Activated CD4-positive, alpha-beta T cell treated with anti-CD3 and anti-CD28 coated beads for 36 hours (primary cell): Measurements from ENCODE around the gene ADGRG3. TPM values are rescaled to one million over a fixed set of nuclear protein-coding genes. Genes with fewer than 3 reads are reported as not detected.

Experiments
- ATAC-seq: fragments of 200-7000 bp; cut with Tn5 transposase; one replicate; pipeline ENCODE4 v1.10.0; 2021; ENCODE audit warnings: mild to moderate bottlenecking, moderate library complexity
- CTCF ChIA-PET: fragments of 350-600 bp; sonication (Branson Sonifier 250); formaldehyde crosslinking; loops from one replicate; lab custom pipeline; 2021; ENCODE audit warnings: antibody characterized with exemption; lab: Charles Lee
- POLR2A ChIA-PET: fragments of 350-600 bp; sonication (Branson Sonifier 250); formaldehyde crosslinking; loops from one replicate; lab custom pipeline; 2021; ENCODE audit warnings: antibody characterized with exemption, inconsistent platforms; lab: Charles Lee
- DNase-seq: peaks from one replicate; pipeline ENCODE4 v3.0.0-alpha.2; 2020
- H3K27ac Mint-ChIP-seq: one replicate; pipeline ENCODE4 v1.8.0; 2021; ENCODE audit warnings: mixed read lengths
- H3K27me3 Mint-ChIP-seq: one replicate; pipeline ENCODE4 v1.8.0; 2021; ENCODE audit warnings: mixed read lengths
- H3K36me3 Mint-ChIP-seq: one replicate; pipeline ENCODE4 v1.8.0; 2021; ENCODE audit warnings: low read depth, mixed read lengths
- H3K4me1 Mint-ChIP-seq: one replicate; pipeline ENCODE4 v1.8.0; 2021; ENCODE audit warnings: mixed read lengths
- H3K4me3 Mint-ChIP-seq: one replicate; pipeline ENCODE4 v1.8.0; 2021; ENCODE audit warnings: mild to moderate bottlenecking, moderate library complexity, mixed read lengths
- H3K9me3 Mint-ChIP-seq: one replicate; pipeline ENCODE4 v1.8.0; 2021; ENCODE audit warnings: low read depth, mixed read lengths
- intact Hi-C, 2 experiments: fragments of 100-400 bp; cut with DNase I in 1 of 2; cut with micrococcal nuclease in 1 of 2; formaldehyde crosslinking; loops; one replicate each; pipeline versions ENCODE4 v1.14.2 to v1.15.1; 2022 to 2024; cut with DNase I, micrococcal nuclease
- total RNA-seq, 2 experiments: library from RNA; stranded (reverse); gene quantifications; one replicate each; pipeline ENCODE4 v1.2.3, GENCODE V29; 2021

ADGRG3 gene
- total RNA-seq, 2 experiments from 2014 or later = not detected

DNA sequence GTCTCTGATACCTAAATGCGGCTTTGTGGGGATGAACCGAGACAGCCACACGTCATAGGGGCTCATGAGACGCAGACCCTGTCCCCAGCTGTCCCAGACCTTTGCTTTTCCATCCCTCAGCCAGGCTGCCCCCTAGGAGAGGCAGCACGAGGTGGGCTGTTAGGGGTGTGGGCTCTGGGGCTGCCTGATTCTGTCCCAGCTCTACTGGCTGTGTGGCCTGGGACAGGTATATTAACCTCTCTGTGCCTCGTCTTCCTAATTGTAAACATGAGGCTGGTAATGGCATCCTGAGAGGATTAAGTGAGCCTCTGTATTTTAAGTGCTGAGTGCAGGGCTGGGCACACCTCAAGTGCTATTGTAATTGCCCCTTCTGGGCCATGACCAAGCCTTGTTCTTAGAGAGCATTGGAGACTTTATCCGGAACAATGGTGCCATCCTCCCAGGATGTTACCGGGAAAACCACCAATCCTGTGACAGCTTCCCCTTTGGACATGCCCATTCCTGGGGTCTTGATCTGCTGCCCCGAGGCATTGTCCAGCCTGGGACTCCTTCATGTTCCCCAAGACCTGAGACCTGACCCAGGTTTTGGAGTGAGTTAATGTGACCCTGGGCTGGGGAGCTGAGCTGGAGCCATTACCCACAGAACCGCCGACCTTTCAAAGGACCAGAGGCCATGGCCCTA, 34.6 kb upstream of the ADGRG3 start:
- Mint-ChIP-seq H3K4me1 (peaks cover 8% of the 10 kb centered on the region), H3K36me3 (no peaks in the 10 kb centered on the region), H3K4me3 (no peak overlapping the region), H3K27ac (no peak overlapping the region), H3K9me3 (no peaks in the 10 kb centered on the region), H3K27me3 (peaks cover 22% of the 10 kb centered on the region)
- intact Hi-C loops = no loop called here
- ATAC-seq (no peak), DNase-seq (no peak)
- ChIA-PET POLR2A (no interaction called here), CTCF (interaction anchor here (0.8 kb wide), 1 partner anchor 12 kb away, joined by 3 read pairs; no protein-coding TSS in a partner anchor)

DNA sequence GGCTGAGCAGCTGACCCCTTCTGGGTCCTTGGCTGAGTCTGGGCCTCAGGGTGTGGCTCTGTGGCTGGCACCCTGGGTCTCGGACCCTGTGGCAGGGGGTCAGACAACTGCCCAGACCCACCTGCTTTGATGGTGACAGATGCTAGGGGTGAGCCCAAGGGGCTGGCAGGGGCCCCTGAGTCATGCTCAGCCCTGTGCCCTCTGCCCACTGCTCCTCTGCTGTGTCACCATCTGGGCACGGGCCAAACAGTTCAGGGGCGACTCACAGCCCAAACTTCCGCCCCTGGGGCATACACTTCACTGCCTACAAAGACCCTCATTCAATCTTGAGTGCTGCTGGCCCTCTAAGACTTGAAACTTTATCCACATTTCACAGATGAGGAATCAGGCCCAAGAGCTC, 33.9 kb upstream of the ADGRG3 start:
- no peaks in the 10 kb centered on the region for H3K9me3 Mint-ChIP-seq
- no peak overlapping the region for H3K27ac Mint-ChIP-seq
- no peak overlapping the region for H3K4me3 Mint-ChIP-seq
- H3K36me3 Mint-ChIP-seq = no peaks in the 10 kb centered on the region
- ChIA-PET CTCF (interaction anchor here (0.5 to 1.1 kb wide), 2 partner anchors 8 to 19 kb away, joined by 3 read pairs; no protein-coding TSS in a partner anchor), POLR2A (no interaction called here)
- DNase-seq = no peak
- peaks cover 1% of the 10 kb centered on the region for H3K4me1 Mint-ChIP-seq
- no peak for ATAC-seq
- intact Hi-C loops = no loop called here
- peaks cover 16% of the 10 kb centered on the region for H3K27me3 Mint-ChIP-seq

DNA sequence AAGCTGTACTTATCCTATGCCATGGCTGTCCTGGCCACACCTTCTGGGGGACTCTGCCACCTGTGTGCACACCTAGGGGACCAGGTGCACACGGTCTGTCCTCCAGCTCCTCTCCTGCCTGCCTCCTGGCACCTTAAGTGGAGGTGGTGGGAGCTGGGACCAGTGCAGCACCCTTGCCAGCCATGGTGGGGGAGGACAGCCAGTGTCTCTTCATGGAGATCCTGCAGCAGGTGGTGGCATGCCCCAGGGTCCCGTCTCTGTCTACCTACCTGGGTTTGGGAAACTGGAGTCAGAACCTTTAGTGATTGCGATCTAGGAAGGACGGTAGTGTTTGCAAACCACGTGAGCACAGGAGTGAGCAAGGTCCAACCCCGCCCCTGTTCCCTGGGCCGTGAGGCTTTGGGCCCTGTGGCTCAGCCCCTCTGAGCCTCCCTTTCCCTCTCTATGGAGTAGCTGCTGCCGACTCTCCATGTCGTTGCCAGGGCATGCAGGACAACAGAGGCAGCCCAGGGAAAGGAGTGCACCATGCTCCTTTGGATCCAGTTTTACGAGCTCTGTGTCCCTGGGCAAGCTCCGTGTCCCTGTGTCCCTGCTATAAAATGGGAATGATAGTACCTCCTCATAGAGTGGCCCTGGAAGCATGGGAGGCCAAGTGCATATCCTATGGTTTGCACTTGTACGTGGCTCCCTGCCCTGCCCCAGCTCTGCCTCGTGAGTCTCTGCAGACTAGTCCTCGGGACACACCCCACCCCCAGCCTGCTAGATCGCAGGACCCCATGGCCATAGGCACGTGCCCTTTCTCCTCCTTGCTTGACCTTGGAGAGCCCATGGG, 32.6 kb upstream of the ADGRG3 start:
- POLR2A ChIA-PET = no interaction called here
- ATAC-seq = no peak
- intact Hi-C loops = no loop called here

DNA sequence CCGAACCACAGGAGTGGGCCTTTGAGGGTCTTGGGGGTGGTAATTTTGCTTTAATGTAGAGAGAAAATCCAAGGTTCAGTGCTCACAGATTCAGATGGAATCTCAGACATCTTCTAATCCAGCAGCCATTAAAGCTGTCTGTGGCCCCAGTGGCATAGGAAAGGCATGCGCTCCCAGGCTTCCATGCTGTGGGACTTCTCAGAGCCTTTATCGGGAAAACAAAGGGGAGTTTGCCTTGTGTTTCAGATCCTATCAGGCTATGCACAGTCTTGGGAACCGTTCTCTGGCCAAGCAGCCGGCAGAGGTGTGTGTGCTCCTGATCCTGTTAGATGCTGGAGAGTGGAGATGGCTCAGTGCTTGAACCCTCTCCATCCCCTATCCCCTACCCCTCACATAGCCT, 31.9 kb upstream of the ADGRG3 start:
- ATAC-seq (no peak), DNase-seq (no peak)
- H3K27me3 Mint-ChIP-seq = peaks cover 10% of the 10 kb centered on the region
- POLR2A ChIA-PET = no interaction called here
- intact Hi-C loops = no loop called here
- H3K27ac Mint-ChIP-seq = no peak overlapping the region
- H3K9me3 Mint-ChIP-seq = no peaks in the 10 kb centered on the region
- no peak overlapping the region for H3K4me3 Mint-ChIP-seq
- CTCF ChIA-PET = interaction anchor here (0.6 to 3.7 kb wide), 4 partner anchors 11 to 1030 kb away, joined by 3 to 24 read pairs (median 6); no protein-coding TSS in a partner anchor
- H3K4me1 Mint-ChIP-seq = no peaks in the 10 kb centered on the region
- no peaks in the 10 kb centered on the region for H3K36me3 Mint-ChIP-seq

More for the DNA sequence above, 32.6 kb upstream of the ADGRG3 start:
- CTCF ChIA-PET = interaction anchor here (0.5 to 3.7 kb wide), 7 partner anchors 12 to 1030 kb away, joined by 3 to 24 read pairs (median 4); no protein-coding TSS in a partner anchor
- Mint-ChIP-seq H3K4me1 (no peaks in the 10 kb centered on the region), H3K9me3 (no peaks in the 10 kb centered on the region), H3K27ac (no peak overlapping the region), H3K27me3 (peaks cover 13% of the 10 kb centered on the region), H3K4me3 (no peak overlapping the region), H3K36me3 (no peaks in the 10 kb centered on the region)
- no peak for DNase-seq

DNA sequence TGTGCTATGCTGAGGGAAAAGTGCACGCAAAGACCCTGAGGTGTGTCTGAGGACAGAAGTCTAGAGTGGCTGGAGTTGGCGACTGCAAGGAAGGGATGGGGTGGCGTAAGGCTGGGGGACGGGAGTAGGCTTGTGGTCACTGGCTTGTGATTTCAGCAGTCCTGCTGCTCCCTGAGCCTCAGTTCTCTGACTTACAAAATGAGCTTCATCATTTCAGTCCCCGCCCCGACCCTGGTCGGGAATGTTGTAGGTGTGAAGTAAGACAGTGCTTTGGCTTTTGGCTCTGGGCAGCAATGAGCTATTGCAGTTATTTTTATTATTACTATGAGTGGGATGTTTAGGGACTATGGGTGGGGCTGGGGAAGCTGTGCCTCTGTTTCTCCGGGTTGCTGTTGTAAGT, 31.1 kb upstream of the ADGRG3 start:
- H3K4me3 Mint-ChIP-seq = no peak overlapping the region
- H3K36me3 Mint-ChIP-seq = no peaks in the 10 kb centered on the region
- no peak overlapping the region for H3K27ac Mint-ChIP-seq
- H3K4me1 Mint-ChIP-seq = no peaks in the 10 kb centered on the region
- DNase-seq (no peak), ATAC-seq (no peak)
- peaks cover 10% of the 10 kb centered on the region for H3K27me3 Mint-ChIP-seq
- ChIA-PET POLR2A (no interaction called here), CTCF (interaction anchor here (1.3 to 3.7 kb wide), 4 partner anchors 11 to 161 kb away, joined by 3 to 24 read pairs (median 6); no protein-coding TSS in a partner anchor)
- no peaks in the 10 kb centered on the region for H3K9me3 Mint-ChIP-seq
- intact Hi-C loops = no loop called here

DNA sequence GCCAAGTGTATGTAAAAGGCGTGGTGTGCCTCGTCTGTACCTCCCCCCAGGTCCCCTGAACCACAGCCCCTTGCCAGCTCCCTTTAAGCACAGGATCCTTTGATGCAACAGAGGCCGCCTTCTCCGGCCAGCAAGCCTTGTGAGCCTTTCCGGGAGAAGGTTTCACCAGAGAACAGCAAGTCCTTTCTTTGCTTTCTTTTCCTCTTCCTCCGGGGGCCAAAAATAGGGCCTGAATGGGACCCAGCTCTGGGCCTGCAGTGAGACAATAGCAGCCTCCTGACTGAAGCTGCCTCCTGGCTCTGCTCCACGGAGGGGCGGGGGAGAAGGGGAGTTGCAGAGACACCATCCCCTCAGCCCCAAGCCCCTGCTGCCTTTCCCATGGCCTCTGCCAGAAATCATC, 30.7 kb upstream of the ADGRG3 start:
- peaks cover 10% of the 10 kb centered on the region for H3K27me3 Mint-ChIP-seq
- ATAC-seq (no peak), DNase-seq (no peak)
- no peaks in the 10 kb centered on the region for H3K9me3 Mint-ChIP-seq
- ChIA-PET CTCF (interaction anchor here (1.3 to 3.7 kb wide), 5 partner anchors 9 to 162 kb away, joined by 3 to 24 read pairs (median 4); partner anchors contain the start of gene ADGRG1), POLR2A (no interaction called here)
- no peak overlapping the region for H3K4me3 Mint-ChIP-seq
- no peaks in the 10 kb centered on the region for H3K4me1 Mint-ChIP-seq
- H3K27ac Mint-ChIP-seq = no peak overlapping the region
- no peaks in the 10 kb centered on the region for H3K36me3 Mint-ChIP-seq
- intact Hi-C loops = no loop called here

DNA sequence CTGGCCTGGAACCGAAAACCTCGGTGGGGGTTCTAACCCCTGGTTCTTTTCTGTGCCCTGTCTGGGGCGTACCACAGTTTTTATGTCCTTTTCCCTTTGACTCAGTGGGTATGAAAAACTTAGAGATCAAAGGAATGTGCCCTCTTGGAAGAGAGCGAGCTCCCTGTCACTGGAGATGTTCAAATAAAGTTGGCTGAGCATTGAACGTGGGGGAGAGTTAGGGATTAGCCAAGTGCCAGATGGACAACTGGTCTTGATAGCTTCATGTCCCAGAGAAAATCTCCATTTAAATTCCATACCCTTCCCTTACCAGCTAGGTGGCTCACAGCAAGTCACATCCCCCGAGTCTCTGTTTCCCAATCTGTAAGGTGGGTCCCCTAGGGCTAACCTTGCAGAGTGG, 30.1 kb upstream of the ADGRG3 start:
- no peaks in the 10 kb centered on the region for H3K36me3 Mint-ChIP-seq

DNA sequence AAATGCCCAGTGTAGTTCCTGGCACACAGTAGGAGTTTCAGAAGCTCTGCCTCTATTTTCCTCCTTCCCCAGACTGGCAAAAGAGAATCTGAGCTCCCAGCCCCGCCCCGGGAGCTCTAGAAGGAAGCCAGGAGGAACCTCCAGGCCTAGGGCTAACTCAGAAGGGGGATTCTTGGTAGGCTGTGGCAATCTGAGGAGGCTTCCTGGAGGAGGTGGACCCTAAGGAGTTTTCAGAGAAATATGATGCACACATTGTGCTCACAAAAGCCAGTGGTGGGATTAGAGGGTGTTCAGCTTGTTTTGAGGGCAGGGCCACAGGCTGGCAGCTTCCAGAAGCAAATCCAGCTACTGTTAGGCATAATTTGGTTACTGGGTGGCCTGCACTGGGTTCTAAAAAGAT, 29.7 kb upstream of the ADGRG3 start:
- H3K36me3 Mint-ChIP-seq = no peaks in the 10 kb centered on the region
- H3K27me3 Mint-ChIP-seq = peaks cover 10% of the 10 kb centered on the region
- POLR2A ChIA-PET = no interaction called here
- CTCF ChIA-PET = interaction anchor here (0.6 to 3.7 kb wide), 7 partner anchors 9 to 771 kb away, joined by 3 to 24 read pairs (median 4); partner anchors contain the start of gene ADGRG1
- no peak overlapping the region for H3K4me3 Mint-ChIP-seq
- no peak overlapping the region for H3K27ac Mint-ChIP-seq
- intact Hi-C loops = no loop called here
- ATAC-seq (no peak), DNase-seq (no peak)
- no peaks in the 10 kb centered on the region for H3K4me1 Mint-ChIP-seq
- H3K9me3 Mint-ChIP-seq = no peaks in the 10 kb centered on the region

More for the DNA sequence above, 30.1 kb upstream of the ADGRG3 start:
- ChIA-PET CTCF (interaction anchor here (0.6 to 3.7 kb wide), 6 partner anchors 10 to 770 kb away, joined by 3 to 24 read pairs (median 4); partner anchors contain the start of gene ADGRG1), POLR2A (no interaction called here)
- DNase-seq = no peak
- no peak overlapping the region for H3K4me3 Mint-ChIP-seq
- H3K27ac Mint-ChIP-seq = no peak overlapping the region
- H3K4me1 Mint-ChIP-seq = no peaks in the 10 kb centered on the region
- intact Hi-C loops = no loop called here
- H3K27me3 Mint-ChIP-seq = peaks cover 10% of the 10 kb centered on the region
- H3K9me3 Mint-ChIP-seq = no peaks in the 10 kb centered on the region
- ATAC-seq = no peak

DNA sequence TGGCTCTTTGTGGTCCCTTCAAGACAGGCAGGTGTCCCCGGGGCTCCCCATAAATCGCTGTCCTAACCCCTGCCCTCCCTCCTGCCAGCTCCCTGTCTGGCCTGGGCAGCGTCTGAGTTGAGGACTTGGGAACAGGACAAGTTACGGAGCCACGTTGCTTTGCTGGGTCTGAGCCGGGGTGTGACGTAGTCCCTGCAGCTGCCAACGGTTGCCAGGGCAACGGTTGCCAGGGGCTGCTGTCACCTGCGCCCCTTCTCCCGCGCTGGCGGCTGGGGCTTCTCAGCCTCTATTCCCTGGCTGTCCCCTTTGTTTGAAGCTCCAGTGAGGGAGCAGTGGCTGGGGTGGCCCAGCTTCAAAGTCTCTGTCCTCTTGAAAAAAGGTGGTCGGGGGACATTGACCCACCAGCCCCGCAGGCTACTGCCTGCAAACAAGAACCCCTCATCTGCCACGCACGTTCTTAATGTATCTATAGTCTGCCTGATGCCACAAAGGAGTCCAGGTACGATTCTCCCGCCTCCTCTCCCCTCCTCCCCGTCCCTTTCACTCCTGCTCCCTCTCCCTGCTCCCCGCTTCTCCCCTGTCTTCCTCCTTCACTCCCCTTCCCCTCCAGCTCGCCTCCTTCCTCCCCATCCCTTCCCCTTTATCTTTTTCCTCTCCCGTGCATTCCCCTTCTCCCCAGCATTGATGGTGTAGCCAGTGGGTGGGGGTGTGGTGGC, 28.8 kb upstream of the ADGRG3 start:
- DNase-seq (peak; percentile 37), ATAC-seq (peak; percentile 42)
- H3K27ac Mint-ChIP-seq = no peak overlapping the region
- H3K36me3 Mint-ChIP-seq = no peaks in the 10 kb centered on the region
- intact Hi-C loops = no loop called here
- H3K4me3 Mint-ChIP-seq = no peak overlapping the region
- H3K9me3 Mint-ChIP-seq = no peaks in the 10 kb centered on the region
- H3K4me1 Mint-ChIP-seq = no peaks in the 10 kb centered on the region
- H3K27me3 Mint-ChIP-seq = peaks cover 10% of the 10 kb centered on the region
- POLR2A ChIA-PET = interaction anchor here (0.6 kb wide), 1 partner anchor 207 kb away, joined by 5 read pairs; no protein-coding TSS in a partner anchor
- CTCF ChIA-PET = interaction anchor here (0.6 to 3.7 kb wide), 7 partner anchors 8 to 119 kb away, joined by 3 to 24 read pairs (median 4); no protein-coding TSS in a partner anchor

DNA sequence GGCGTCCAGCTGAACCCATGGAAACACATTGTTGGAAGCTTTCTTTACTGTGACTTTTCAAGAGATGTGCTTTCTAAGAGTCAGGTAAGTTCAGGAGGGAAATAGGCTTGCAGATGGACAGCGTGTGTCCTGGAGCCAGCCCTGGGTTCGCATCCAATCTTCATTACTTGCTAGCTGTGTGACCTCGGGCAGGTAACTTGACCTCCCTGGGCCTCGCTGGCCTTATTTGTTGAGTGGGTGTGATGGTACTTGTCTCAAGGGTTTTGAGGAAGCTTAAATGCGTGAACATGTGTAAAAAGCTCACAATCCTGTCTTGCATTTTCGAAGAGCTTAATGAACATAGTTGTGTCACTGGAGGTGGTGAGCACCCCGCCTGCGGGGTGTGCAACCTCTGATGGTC, 27.9 kb upstream of the ADGRG3 start:
- Mint-ChIP-seq H3K4me1 (no peaks in the 10 kb centered on the region), H3K4me3 (no peak overlapping the region), H3K27me3 (peaks cover 10% of the 10 kb centered on the region), H3K27ac (no peak overlapping the region), H3K9me3 (no peaks in the 10 kb centered on the region), H3K36me3 (no peaks in the 10 kb centered on the region)
- ATAC-seq (no peak), DNase-seq (no peak)
- ChIA-PET CTCF (interaction anchor here (0.6 to 1.7 kb wide), 4 partner anchors 38 to 1044 kb away, joined by 3 to 9 read pairs (median 4); no protein-coding TSS in a partner anchor), POLR2A (interaction anchor here (0.6 kb wide), 1 partner anchor 152 kb away, joined by 3 read pairs; no protein-coding TSS in a partner anchor)
- intact Hi-C loops = no loop called here
